HCT116 (cell line): Measurements from ENCODE around the gene MAP3K12. TPM values are rescaled to one million over a fixed set of nuclear protein-coding genes. Genes with fewer than 3 reads are reported as not detected.
"Not testable (repeated sequence)": the region's sequence is repeated elsewhere in the genome, so short reads cannot be mapped to it uniquely, and the experiment has no call there.

Experiments
- ATAC-seq: fragments of 200-7000 bp; cut with Tn5 transposase; 2 replicates; pipeline ENCODE4 v1.9.1; 2020; ENCODE audit warnings: mild to moderate bottlenecking, moderate library complexity
- BruUV-seq: library from RNA; stranded (reverse); fragments of 400-500 nt; replicated peaks from 2 replicates; lab custom pipeline; 2021; lab: Mats Ljungman, UMichigan
- CTCF ChIA-PET: fragments of 300-600 bp; sonication (Branson Sonifier 250); formaldehyde crosslinking; loops from one replicate; lab custom pipeline; 2021; ENCODE audit warnings: antibody characterized with exemption; lab: Charles Lee
- POLR2A ChIA-PET: fragments of 300-600, 350-600 bp; sonication (Branson Sonifier 250); formaldehyde crosslinking; loops from one replicate; lab custom pipeline; 2021; ENCODE audit warnings: antibody characterized with exemption; lab: Charles Lee
- RAD21 ChIA-PET, 2 experiments: fragments of 300-600 bp; sonication (Branson Sonifier 250); formaldehyde crosslinking; loops; one replicate each; lab custom pipeline; 2023; ENCODE audit warnings: low total read pairs in 2 of 2; ENCODE audit not compliant: uncharacterized antibody in 2 of 2, unreplicated experiment in 2 of 2, low non-redundant PET in 1 of 2; lab: Charles Lee
- DNase-seq: peaks from one replicate; pipeline ENCODE4 v3.0.0-alpha.2; 2010; ENCODE audit warnings: low read depth, low spot score
- H2AFZ ChIP-seq: fragments of 200-600 bp; shearing (Covaris generic), sonication (generic); 2 replicates; pipeline ENCODE4 v1.6.1; 2017; ENCODE audit warnings: low read depth, mixed run types, mixed read lengths, antibody characterized with exemption, low read length; ENCODE audit not compliant: poor library complexity, severe bottlenecking
- H3K27ac ChIP-seq: 2 replicates; pipeline ENCODE4 v1.5.1; 2012; ENCODE audit warnings: low read depth, low read length
- H3K27me3 ChIP-seq: fragments of 200-600 bp; sonication (generic); 2 replicates; pipeline ENCODE4 v1.6.1; 2016; ENCODE audit warnings: mixed run types, low read length, mixed read lengths; ENCODE audit not compliant: insufficient read depth
- H3K36me3 ChIP-seq, 2 experiments: fragments of 200-500 bp in 1 of 2; fragments of 200-600 bp in 1 of 2; sonication (Bioruptor generic) in 1 of 2; sonication (generic) in 1 of 2; 2 replicates each; pipeline versions ENCODE4 v1.5.1 to v1.6.1; 2014 to 2016; ENCODE audit warnings: low read length in 2 of 2, inconsistent platforms in 1 of 2, mixed read lengths in 1 of 2, mixed run types in 1 of 2; ENCODE audit not compliant: insufficient read depth in 2 of 2, control insufficient read depth in 1 of 2
- H3K4me1 ChIP-seq, 2 experiments: fragments of 200-600 bp in 1 of 2; sonication (generic) in 1 of 2; 2 replicates each; pipeline versions ENCODE4 v1.5.1 to v1.6.1; 2012 to 2017; ENCODE audit warnings: low read length in 2 of 2, inconsistent platforms in 1 of 2, mild to moderate bottlenecking in 1 of 2, mixed read lengths in 1 of 2, mixed run types in 1 of 2, moderate library complexity in 1 of 2; ENCODE audit not compliant: insufficient read depth in 2 of 2, control insufficient read depth in 1 of 2
- H3K4me2 ChIP-seq: fragments of 200-600 bp; sonication (generic); 2 replicates; pipeline ENCODE4 v1.6.1; 2017; ENCODE audit warnings: mixed run types, low read length, mixed read lengths
- H3K4me3 ChIP-seq, 2 experiments: fragments of 200-600 bp in 1 of 2; sonication (generic) in 1 of 2; replicated peaks in 1 of 2; 2 replicates each; pipeline ENCODE4 v1.5.1; 2011 to 2016; ENCODE audit warnings: low read length in 2 of 2, control low read depth in 1 of 2, low read depth in 1 of 2, mild to moderate bottlenecking in 1 of 2, mixed read lengths in 1 of 2, mixed run types in 1 of 2
- H3K79me2 ChIP-seq: fragments of 200-600 bp; sonication (generic); 2 replicates; pipeline ENCODE4 v1.6.1; 2017; ENCODE audit warnings: mild to moderate bottlenecking, mixed run types, low read length, moderate library complexity, mixed read lengths; ENCODE audit not compliant: insufficient read depth
- H3K9ac ChIP-seq: fragments of 200-600 bp; sonication (generic); 2 replicates; pipeline ENCODE4 v1.6.1; 2016; ENCODE audit warnings: low read length, mixed read lengths
- H3K9me2 ChIP-seq: fragments of 200-600 bp; sonication (generic), shearing (Covaris generic); 2 replicates; pipeline ENCODE4 v1.6.1; 2017; ENCODE audit warnings: mixed run types, mild to moderate bottlenecking, moderate library complexity; ENCODE audit not compliant: insufficient read depth
- H3K9me3 ChIP-seq, 2 experiments: fragments of 200-500 bp in 1 of 2; fragments of 200-600 bp in 1 of 2; sonication (Bioruptor generic) in 1 of 2; sonication (generic) in 1 of 2; 2 replicates each; pipeline ENCODE4 v1.6.1; 2014 to 2017; ENCODE audit warnings: low read length in 2 of 2, mixed read lengths in 2 of 2, inconsistent platforms in 1 of 2, low read depth in 1 of 2, mild to moderate bottlenecking in 1 of 2, mixed run types in 1 of 2, moderate library complexity in 1 of 2; ENCODE audit not compliant: control insufficient read depth in 1 of 2, insufficient read depth in 1 of 2
- H4K20me1 ChIP-seq: fragments of 200-600 bp; sonication (generic), shearing (Covaris generic); 2 replicates; pipeline ENCODE4 v1.6.1; 2017; ENCODE audit warnings: mixed run types, mild to moderate bottlenecking, moderate library complexity; ENCODE audit not compliant: insufficient read depth
- ATF3 ChIP-seq: IDR thresholded peaks from 2 replicates; pipeline ENCODE4 v1.6.1; 2012
- CTCF ChIP-seq, 3 experiments: fragments of 200-600 bp in 1 of 3; sonication (generic) in 1 of 3; IDR thresholded peaks in 2 of 3; conservative IDR thresholded peaks in 1 of 3; 2 replicates each; pipeline ENCODE4 v1.5.1; 2012 to 2017; ENCODE audit warnings: low read depth in 2 of 3, low read length in 2 of 3, antibody characterized with exemption in 1 of 3, borderline replicate concordance in 1 of 3, control low read depth in 1 of 3, mild to moderate bottlenecking in 1 of 3, mixed read lengths in 1 of 3, mixed run types in 1 of 3, moderate library complexity in 1 of 3; ENCODE audit not compliant: insufficient read depth in 1 of 3
- ELF1 ChIP-seq: IDR thresholded peaks from 2 replicates; pipeline ENCODE4 v1.6.1; 2012; ENCODE audit warnings: low read depth, borderline replicate concordance
- POLR2A ChIP-seq: IDR thresholded peaks from 2 replicates; pipeline ENCODE4 v1.7.0; 2011; ENCODE audit warnings: borderline replicate concordance; ENCODE audit not compliant: insufficient read depth, insufficient read length; ENCODE audit errors: extremely low read depth
- SP1 ChIP-seq: IDR thresholded peaks from 2 replicates; pipeline ENCODE4 v1.6.1; 2012; ENCODE audit warnings: low read depth
- SRF ChIP-seq: IDR thresholded peaks from 2 replicates; pipeline ENCODE4 v1.6.1; 2012; ENCODE audit warnings: low read depth
- YY1 ChIP-seq: IDR thresholded peaks from 2 replicates; pipeline ENCODE4 v1.6.1; 2011; ENCODE audit warnings: low read length, low read depth, moderate library complexity, mild to moderate bottlenecking; ENCODE audit not compliant: insufficient replicate concordance; ENCODE audit errors: extremely low read depth
- ZFX ChIP-seq: fragments of 450-650 bp; IDR thresholded peaks from 2 replicates; pipeline ENCODE4 v1.6.1; 2017
- intact Hi-C: fragments of 100-400 bp; cut with micrococcal nuclease; formaldehyde crosslinking; loops from 2 replicates; pipeline ENCODE4 v1.10.0; 2022
- total RNA-seq: library from RNA; stranded (reverse); gene quantifications from one replicate; pipeline ENCODE4 v1.2.1, GENCODE V29; 2021; ENCODE audit not compliant: unreplicated experiment
- TF ChIP-seq, protein P1 (sequence below): IDR thresholded peaks from 2 replicates; pipeline ENCODE4 v1.6.1; 2012; ENCODE audit warnings: low read depth

Gene MAP3K12
- total RNA-seq, 1 experiment from 2014 or later, result 16.3 TPM

- TF ChIP-seq, protein P1, sequence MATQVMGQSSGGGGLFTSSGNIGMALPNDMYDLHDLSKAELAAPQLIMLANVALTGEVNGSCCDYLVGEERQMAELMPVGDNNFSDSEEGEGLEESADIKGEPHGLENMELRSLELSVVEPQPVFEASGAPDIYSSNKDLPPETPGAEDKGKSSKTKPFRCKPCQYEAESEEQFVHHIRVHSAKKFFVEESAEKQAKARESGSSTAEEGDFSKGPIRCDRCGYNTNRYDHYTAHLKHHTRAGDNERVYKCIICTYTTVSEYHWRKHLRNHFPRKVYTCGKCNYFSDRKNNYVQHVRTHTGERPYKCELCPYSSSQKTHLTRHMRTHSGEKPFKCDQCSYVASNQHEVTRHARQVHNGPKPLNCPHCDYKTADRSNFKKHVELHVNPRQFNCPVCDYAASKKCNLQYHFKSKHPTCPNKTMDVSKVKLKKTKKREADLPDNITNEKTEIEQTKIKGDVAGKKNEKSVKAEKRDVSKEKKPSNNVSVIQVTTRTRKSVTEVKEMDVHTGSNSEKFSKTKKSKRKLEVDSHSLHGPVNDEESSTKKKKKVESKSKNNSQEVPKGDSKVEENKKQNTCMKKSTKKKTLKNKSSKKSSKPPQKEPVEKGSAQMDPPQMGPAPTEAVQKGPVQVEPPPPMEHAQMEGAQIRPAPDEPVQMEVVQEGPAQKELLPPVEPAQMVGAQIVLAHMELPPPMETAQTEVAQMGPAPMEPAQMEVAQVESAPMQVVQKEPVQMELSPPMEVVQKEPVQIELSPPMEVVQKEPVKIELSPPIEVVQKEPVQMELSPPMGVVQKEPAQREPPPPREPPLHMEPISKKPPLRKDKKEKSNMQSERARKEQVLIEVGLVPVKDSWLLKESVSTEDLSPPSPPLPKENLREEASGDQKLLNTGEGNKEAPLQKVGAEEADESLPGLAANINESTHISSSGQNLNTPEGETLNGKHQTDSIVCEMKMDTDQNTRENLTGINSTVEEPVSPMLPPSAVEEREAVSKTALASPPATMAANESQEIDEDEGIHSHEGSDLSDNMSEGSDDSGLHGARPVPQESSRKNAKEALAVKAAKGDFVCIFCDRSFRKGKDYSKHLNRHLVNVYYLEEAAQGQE, result no peak
- TF ChIP-seq POLR2A, result peak; percentile 95
- no peak; the same call in 1 of the 2 replicates for TF ChIP-seq ELF1
- TF ChIP-seq CTCF (IDR thresholded peaks at IDR 0.05 in 2 of 3, conservative IDR thresholded peaks at IDR 0.05 in 1 of 3; ENCODE audit: borderline replicate concordance in 1 of 3, insufficient read depth in 1 of 3, low read depth in 2 of 3, low read length in 2 of 3), result no peak
- no peak for TF ChIP-seq ZFX
- no peak for TF ChIP-seq ATF3
- TF ChIP-seq YY1, result peak; percentile 48
- TF ChIP-seq SRF, result no peak
- peak; percentile 95 for TF ChIP-seq SP1
Measured at GRCh38 chr12:53441040-53441833, 58.0 kb downstream of the MAP3K12 start, which contains the start of gene PRR13 (continued).

DNA sequence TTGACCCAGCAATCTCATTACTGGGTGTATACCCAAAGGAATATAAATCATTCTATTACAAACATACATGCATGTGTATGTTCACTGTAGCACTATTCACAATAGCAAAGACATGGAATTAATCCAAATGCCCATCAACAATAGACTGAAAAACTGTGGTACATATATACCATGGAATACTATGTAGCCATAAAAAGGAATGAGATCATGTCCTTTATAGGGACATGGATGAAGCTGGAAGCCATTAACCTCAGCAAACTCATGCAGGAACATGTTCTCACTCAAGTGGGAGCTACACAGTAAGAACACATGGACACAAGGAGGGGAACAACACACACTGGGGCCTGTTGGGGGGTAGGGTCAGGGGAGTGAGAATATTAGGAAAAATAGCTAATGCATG, 59.7 kb downstream of the MAP3K12 start:
- H3K9ac ChIP-seq, intact Hi-C loops, H3K9me3 ChIP-seq, H3K27me3 ChIP-seq, BruUV-seq, H2AFZ ChIP-seq, H4K20me1 ChIP-seq, RAD21 ChIA-PET, DNase-seq, H3K4me3 ChIP-seq, H3K9me2 ChIP-seq, H3K4me2 ChIP-seq, ATAC-seq, H3K27ac ChIP-seq, POLR2A ChIA-PET, H3K36me3 ChIP-seq: not testable (repeated sequence)
- CTCF ChIA-PET, result interaction anchor here (1.1 kb wide), 1 partner anchor 18 kb away, joined by 3 read pairs; no protein-coding TSS in a partner anchor
- Histone ChIP-seq H3K4me1 (peaks cover 12 to 31% of the 10 kb centered on the region in 2 experiments; a peak in 3 of 4 replicates), H3K79me2 (peaks cover 27% of the 10 kb centered on the region)

GRCh38 chr12:53435326-53435725, 63.9 kb downstream of the MAP3K12 start:
- H3K4me1 ChIP-seq, H2AFZ ChIP-seq, H3K4me3 ChIP-seq, H3K79me2 ChIP-seq, H3K27ac ChIP-seq, DNase-seq, H3K9me3 ChIP-seq, BruUV-seq, POLR2A ChIA-PET, ATAC-seq, H4K20me1 ChIP-seq, RAD21 ChIA-PET, H3K9me2 ChIP-seq, intact Hi-C loops, H3K9ac ChIP-seq, H3K27me3 ChIP-seq, H3K36me3 ChIP-seq, H3K4me2 ChIP-seq: not testable (repeated sequence)
- CTCF ChIA-PET, result interaction anchor here (0.6 to 1.0 kb wide), 2 partner anchors 14 to 83 kb away, joined by 3 read pairs; no protein-coding TSS in a partner anchor
